Activated T-cell treated with anti-CD3 and anti-CD28 coated beads, Interleukin-2, amount 50 U/mL, for 4 hours (primary cell): ENCODE data around the gene KCNG2. TPM values are rescaled to one million over a fixed set of nuclear protein-coding genes. Genes with fewer than 3 reads are reported as not detected.
"Not testable (repeated sequence)": the region's sequence is repeated elsewhere in the genome, so short reads cannot be mapped to it uniquely, and the experiment has no call there.

Source experiments
- ATAC-seq, 2 donors: fragments of 200-7000 bp; cut with Tn5 transposase; one replicate each; pipeline ENCODE4 v1.10.0; 2021
- DNase-seq: peaks from one replicate; pipeline ENCODE4 v3.0.0-alpha.2; 2020
- H3K27me3 Mint-ChIP-seq: one replicate; pipeline ENCODE4 v1.8.0; 2021; ENCODE audit warnings: low read depth, mixed read lengths
- H3K36me3 Mint-ChIP-seq: one replicate; pipeline ENCODE4 v1.8.0; 2022; ENCODE audit warnings: mixed read lengths; ENCODE audit not compliant: insufficient read depth
- H3K4me1 Mint-ChIP-seq: one replicate; pipeline ENCODE4 v1.8.0; 2021; ENCODE audit warnings: low read depth, mixed read lengths
- H3K4me3 Mint-ChIP-seq: one replicate; pipeline ENCODE4 v1.8.0; 2021; ENCODE audit warnings: mild to moderate bottlenecking, moderate library complexity, mixed read lengths
- H3K9me3 Mint-ChIP-seq: one replicate; pipeline ENCODE4 v1.8.0; 2021; ENCODE audit warnings: mixed read lengths
- total RNA-seq, 3 donors: library from RNA; stranded (reverse); gene quantifications; one replicate each; pipeline ENCODE4 v1.2.1, GENCODE V29; 2021

The KCNG2 gene, protein sequence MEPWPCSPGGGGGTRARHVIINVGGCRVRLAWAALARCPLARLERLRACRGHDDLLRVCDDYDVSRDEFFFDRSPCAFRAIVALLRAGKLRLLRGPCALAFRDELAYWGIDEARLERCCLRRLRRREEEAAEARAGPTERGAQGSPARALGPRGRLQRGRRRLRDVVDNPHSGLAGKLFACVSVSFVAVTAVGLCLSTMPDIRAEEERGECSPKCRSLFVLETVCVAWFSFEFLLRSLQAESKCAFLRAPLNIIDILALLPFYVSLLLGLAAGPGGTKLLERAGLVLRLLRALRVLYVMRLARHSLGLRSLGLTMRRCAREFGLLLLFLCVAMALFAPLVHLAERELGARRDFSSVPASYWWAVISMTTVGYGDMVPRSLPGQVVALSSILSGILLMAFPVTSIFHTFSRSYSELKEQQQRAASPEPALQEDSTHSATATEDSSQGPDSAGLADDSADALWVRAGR
- not detected for total RNA-seq

DNA sequence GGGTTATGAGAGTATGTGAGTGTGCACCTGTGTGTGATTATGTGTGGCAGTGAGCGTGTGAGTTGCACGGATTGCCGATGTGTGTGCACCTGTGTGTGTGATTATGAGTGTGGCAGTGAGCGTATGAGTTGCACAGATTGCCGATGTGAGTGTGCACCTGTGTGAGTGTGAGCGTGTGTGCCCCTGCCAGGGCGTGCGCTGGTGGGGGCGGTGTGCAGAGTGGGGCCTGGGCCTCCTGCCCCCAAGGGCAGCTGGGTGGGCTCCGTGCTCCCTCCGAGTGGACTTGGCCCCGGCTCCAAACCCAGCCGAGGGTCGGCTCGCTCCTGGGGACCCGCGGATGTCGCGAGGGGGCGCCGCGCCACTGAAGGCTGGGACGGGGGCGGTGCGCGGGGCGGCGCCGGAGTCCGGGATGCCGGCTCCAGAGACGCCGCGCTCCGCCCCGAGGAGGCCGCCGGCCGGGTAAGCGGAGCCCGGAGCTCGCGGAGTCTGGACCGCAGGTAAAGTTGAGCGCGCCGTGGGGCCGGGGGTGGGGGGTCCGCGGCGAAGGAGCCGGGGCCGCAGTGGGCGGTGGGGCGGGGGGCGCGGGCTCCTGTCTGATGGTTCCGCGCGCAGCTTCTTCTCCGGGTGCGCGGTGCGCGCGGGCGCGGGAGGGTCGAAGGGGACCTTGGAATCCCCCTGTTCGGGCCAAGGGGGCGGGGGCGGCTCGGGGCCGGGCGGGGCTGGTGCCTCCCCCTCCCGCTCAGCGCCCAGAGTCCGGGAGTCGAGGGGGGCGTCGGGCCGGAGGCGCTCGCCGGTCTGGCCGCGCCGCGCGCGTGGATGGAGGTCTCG, at the start of gene KCNG2:
Gene KCNG2 (plus strand): TSS at position 421 of the 828 bp plus-strand sequence. CDS start 65,730 bp downstream, outside the sequence.
- H3K4me3 Mint-ChIP-seq = peak within 1 kb of the TSS; percentile 65
- peaks cover 51% of the 10 kb centered on the region for H3K27me3 Mint-ChIP-seq
- no peaks in the 10 kb centered on the region for H3K9me3 Mint-ChIP-seq
- H3K36me3 Mint-ChIP-seq = peaks cover 3% of the 10 kb centered on the region
- ATAC-seq (peak; percentile 44 to 57), DNase-seq (no peak)
- peaks cover 13% of the 10 kb centered on the region for H3K4me1 Mint-ChIP-seq

DNA sequence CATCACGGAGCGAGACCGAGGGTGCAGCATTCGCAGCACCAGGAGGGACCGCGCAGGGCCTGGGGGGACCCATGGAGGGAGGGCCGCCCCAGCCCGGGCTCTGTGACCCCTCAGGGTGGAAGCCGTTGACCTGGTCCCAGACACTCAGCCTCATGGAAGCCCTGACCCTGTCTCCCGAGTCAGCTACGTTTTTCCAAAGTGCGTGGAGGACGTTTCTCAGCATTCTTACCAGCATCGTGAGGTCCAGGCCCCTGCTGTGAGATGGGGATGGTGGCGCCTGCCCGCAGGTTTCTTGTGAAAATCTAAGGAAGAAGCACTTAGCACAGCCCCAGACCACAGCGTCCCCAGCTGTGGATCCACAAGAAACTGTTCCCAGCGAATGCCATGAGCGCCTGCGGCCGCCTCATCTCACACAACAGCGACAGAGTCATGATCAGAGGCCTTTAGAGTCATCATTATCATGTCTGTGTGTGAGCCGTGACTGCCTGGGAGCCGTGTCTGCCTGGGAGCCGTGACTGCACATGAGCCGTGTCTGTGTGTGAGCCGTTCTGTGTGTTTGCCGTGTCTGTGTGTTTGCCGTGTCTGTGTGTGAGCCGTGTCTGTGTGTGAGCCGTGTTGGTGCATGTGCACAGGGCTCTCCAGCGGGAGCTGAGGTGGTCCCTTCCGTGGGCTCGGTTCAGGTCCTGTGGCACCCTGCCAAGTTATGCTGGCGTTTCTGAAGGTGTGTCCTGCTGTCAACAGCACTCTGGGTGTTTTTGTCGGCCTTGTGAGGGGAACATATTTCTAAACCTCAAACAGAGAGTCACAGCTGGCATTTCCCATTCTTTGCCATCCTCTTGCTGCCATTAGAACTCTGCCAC, 49.2 kb upstream of the KCNG2 start:
- Mint-ChIP-seq H3K27me3 (no peaks in the 10 kb centered on the region), H3K36me3 (peaks cover 28% of the 10 kb centered on the region), H3K4me3 (no peak overlapping the region), H3K4me1 (no peaks in the 10 kb centered on the region), H3K9me3 (peaks cover 6% of the 10 kb centered on the region)
- ATAC-seq (no peak), DNase-seq (no peak)

DNA sequence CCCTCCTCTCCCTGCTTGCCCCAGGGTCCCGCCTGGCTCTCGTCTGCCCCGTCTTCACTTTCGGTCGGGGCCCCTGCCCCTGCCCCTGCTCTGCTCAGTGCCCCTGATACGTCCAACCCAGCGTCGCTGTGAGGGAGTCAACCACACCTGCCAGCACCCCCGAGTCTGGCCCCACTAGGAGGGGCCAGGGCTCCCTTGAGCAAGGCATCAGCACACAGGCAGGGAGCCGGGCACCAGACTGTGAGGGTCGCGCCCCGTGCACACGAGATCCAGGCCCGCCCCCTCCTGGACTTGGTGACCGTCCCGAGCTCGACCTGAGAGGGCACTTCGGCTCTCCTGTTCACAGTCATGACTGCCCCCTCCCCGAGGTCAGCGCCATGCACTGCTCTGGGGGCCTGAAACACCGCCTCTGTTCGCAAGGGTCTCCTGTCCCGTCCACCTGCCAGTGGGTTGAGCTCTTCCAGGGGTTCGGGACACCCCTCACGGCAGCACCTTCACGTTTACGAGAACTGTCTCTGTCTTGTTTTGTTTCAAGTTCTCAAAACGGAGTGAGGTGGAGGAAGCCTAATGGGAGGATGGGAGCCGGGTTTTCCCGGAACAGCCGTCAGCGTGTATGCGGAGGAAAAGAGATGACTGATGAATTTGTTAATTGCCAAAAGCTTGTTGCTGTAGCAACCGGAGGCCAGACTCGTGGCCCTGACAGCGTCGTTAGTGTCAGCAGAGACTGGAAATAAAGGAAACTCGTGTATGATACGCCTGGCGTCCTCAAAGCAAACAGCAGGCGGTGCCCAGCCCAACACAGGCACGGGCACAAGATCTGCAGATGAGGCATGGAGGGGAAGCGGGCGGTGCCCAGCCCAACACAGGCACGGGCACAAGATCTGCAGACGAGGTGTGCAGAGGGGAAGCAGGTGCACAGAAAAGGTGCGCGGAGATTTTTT, 48.2 kb upstream of the KCNG2 start:
- H3K4me3 Mint-ChIP-seq = no peak overlapping the region
- peaks cover 25% of the 10 kb centered on the region for H3K36me3 Mint-ChIP-seq
- ATAC-seq = no peak
- DNase-seq = no peak
- H3K9me3 Mint-ChIP-seq = peaks cover 1% of the 10 kb centered on the region
- no peaks in the 10 kb centered on the region for H3K4me1 Mint-ChIP-seq
- H3K27me3 Mint-ChIP-seq = no peaks in the 10 kb centered on the region

DNA sequence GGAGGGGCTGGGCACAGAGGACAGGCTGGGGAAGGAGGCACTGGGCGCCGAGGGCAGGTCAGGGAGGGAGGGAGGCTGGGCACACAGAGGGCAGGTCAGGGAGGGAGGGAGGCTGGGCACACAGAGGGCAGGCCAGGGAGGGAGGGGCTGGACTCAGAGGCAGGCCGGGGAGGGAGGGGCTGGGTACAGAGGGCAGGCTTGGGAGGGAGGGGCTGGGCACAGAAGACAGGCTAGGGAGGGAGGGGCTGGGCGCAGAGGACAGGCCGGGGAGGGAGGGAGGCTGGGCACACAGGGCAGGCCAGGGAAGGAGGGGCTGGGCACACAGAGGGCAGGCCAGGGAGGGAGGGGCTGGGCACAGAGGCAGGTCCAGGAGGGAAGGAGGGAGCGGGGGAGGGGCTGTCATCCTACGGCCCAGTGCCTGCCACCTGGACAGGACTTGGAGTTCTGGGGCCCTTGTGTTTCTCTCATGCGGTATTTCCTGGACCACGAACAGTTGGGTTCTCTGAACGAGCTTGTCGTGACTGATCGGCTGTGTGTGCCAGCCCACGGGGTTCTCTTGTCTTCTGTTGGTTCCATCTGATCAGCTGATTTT, 46.7 kb upstream of the KCNG2 start:
- Mint-ChIP-seq H3K9me3 (no peaks in the 10 kb centered on the region), H3K27me3 (no peaks in the 10 kb centered on the region), H3K4me1 (no peaks in the 10 kb centered on the region), H3K4me3 (no peak overlapping the region), H3K36me3 (peaks cover 38% of the 10 kb centered on the region)
- DNase-seq (no peak), ATAC-seq (no peak)

DNA sequence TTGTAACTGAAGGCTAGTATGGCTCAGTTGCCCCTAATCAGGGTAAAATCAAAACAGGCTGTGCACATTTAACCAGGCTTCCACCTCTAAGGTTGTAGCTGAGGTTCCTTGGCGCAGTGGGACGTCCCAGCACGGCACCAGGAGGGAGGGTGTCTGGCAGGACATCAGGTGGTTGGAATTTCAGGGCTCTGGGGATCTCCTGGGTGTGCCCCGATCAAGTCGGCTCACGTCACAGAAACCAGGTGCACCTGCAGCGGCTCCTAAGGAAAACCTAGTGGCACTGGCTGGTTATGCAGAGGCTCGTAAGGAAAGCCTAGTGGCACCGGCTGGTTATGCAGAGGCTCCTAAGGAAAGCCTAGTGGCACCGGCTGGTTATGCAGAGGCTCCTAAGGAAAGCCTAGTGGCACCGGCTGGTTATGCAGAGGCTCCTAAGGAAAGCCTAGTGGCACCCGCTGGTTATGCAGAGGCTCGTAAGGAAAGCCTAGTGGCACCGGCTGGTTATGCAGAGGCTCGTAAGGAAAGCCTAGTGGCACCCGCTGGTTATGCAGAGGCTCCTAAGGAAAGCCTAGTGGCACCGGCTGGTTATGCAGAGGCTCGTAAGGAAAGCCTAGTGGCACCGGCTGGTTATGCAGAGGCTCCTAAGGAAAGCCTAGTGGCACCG, 45.7 kb upstream of the KCNG2 start:
- not testable (repeated sequence) for H3K4me3 Mint-ChIP-seq, DNase-seq, H3K27me3 Mint-ChIP-seq, ATAC-seq, H3K9me3 Mint-ChIP-seq, H3K4me1 Mint-ChIP-seq
- peaks cover 41% of the 10 kb centered on the region for H3K36me3 Mint-ChIP-seq

DNA sequence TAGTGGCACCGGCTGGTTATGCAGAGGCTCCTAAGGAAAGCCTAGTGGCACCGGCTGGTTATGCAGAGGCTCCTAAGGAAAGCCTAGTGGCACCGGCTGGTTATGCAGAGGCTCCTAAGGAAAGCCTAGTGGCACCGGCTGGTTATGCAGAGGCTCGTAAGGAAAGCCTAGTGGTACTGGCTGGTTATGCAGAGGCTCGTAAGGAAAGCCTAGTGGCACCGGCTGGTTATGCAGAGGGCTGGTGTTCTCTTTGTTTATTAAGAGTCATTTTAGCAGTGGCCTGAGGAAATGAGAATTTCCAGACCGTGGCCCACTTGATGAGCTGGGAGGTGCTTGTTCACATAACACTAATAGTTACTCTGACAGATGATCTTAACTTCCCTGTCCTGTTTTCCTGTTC, 44.8 kb upstream of the KCNG2 start:
- H3K36me3 Mint-ChIP-seq = peaks cover 49% of the 10 kb centered on the region
- not testable (repeated sequence) for H3K9me3 Mint-ChIP-seq, H3K4me1 Mint-ChIP-seq, DNase-seq, H3K4me3 Mint-ChIP-seq, ATAC-seq, H3K27me3 Mint-ChIP-seq

DNA sequence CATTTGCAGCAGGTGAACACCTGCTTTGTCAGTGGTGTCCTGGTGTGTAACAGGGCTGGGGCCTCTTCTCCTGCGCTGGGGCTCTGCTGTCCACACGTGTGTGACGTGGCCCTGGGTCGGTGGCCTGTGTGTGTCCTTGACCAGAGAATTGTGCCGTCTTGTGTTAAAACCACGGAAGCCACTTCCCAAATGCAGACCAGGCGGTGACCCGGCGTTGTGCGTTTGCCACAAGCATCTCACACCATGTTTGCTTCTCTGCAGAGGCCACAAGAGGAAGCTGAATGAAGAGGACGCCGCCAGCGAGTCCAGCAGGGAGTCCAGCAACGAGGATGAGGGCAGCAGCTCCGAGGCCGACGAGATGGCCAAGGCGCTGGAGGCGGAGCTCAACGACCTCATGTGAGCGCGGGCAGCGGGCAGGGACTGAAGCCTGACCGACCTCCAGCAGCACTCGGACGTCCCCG, 44.3 kb upstream of the KCNG2 start:
- Mint-ChIP-seq H3K4me1 (no peaks in the 10 kb centered on the region), H3K36me3 (peaks cover 51% of the 10 kb centered on the region), H3K4me3 (no peak overlapping the region), H3K9me3 (peaks cover 7% of the 10 kb centered on the region), H3K27me3 (no peaks in the 10 kb centered on the region)
- ATAC-seq (no peak), DNase-seq (no peak)

DNA sequence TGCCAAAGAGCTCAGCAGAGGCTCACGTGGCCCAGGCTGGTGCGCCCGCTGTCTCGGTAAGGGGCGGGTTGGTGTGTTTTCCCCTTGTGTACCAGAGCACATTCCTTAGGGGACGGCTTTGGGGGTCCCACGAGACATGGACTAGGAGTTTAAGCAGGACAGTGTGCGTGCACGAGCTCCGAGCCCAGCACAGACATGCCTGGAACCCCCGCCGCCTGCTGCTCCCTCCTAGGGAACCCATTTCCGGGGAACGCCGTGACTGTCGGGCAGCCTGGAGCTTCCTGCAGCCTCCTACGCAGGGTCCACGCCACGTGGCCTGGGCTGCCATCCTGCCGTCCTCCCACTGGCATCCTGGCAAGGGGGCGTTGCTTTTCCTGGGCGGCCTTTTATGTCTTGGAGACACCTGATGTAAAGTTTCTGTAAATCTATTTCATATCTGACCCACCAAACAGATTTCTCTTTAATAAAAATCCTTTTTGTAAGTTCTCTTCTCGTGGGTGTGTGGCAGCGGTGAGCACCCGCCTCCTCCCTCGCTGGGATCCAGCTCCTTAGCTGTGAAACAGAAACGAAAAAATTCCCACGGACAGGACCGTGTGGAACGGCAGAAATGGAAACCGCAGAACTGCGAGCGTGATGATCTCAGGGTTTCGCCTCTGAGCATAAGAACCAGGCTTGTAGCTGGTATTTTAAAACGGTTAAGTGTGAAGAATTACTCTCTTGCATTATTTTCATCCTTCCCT, 43.5 kb upstream of the KCNG2 start:
- H3K4me3 Mint-ChIP-seq = no peak overlapping the region
- DNase-seq = no peak
- H3K27me3 Mint-ChIP-seq = no peaks in the 10 kb centered on the region

DNA sequence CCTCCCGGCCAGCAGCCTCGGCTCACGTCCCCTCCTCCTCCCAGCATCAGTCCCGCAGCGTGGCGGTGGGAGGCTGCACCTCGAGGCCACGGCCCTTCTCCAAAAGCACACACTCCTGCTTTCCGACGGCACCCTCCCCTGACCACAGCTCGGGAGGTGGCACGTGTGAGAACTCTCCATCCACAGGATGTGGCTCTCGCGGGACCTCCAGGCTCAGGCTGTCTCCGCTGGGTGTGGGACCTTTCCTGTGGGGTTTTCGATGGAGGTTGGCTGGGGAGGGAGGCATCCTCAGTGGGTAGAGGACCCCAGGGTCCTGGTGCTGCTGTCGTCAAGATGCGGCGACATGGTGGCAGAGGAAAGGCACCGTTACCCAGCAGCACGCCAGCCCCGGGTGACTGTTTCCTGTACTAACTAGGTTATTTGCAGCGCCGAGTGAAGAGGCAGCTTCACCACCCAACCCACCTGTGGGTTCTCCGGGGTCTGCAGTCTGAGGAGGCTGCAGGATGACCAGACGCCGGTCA, 42.8 kb upstream of the KCNG2 start:
- ATAC-seq = no peak
- no peaks in the 10 kb centered on the region for H3K27me3 Mint-ChIP-seq
- no peak for DNase-seq
- no peaks in the 10 kb centered on the region for H3K4me1 Mint-ChIP-seq
- peaks cover 50% of the 10 kb centered on the region for H3K36me3 Mint-ChIP-seq
- peaks cover 19% of the 10 kb centered on the region for H3K9me3 Mint-ChIP-seq
- H3K4me3 Mint-ChIP-seq = no peak overlapping the region

More for the DNA sequence above, 43.5 kb upstream of the KCNG2 start:
- no peaks in the 10 kb centered on the region for H3K4me1 Mint-ChIP-seq
- no peak for ATAC-seq
- H3K9me3 Mint-ChIP-seq = peaks cover 13% of the 10 kb centered on the region
- H3K36me3 Mint-ChIP-seq = peaks cover 50% of the 10 kb centered on the region

DNA sequence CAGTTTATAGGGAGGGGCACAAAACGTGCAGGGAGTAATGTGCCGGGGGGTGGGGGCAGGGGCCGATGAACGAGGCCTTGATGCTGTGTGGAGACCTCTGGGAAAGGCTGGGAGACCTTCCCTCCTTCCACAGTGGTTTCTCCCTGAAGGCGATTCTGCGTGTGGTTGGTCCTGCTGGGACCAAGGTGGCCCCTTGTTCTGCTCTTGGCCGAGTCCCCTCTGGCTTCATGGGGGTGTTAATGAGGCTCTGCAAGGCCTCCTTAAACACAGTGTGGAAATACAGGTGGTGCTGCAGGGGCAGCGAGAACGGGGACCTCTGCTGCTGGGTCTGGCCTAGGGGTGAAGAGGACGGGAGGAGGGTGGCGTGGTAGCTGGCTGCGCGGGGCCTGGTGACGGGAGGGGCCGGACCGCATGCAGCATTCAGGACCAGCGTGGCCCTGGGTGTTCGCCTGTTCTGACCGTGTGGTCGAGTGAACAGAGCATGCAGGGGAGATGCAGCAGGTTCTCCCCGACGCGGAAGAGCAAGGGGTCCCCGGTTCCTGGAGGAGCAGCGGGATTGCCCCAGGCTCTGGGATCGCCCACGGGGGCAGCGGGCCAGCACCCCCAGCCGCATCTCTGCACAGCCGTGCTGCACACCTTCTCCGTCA, 42.1 kb upstream of the KCNG2 start:
- Mint-ChIP-seq H3K27me3 (no peaks in the 10 kb centered on the region), H3K36me3 (peaks cover 53% of the 10 kb centered on the region), H3K9me3 (peaks cover 23% of the 10 kb centered on the region), H3K4me3 (no peak overlapping the region), H3K4me1 (no peaks in the 10 kb centered on the region)
- DNase-seq = no peak
- ATAC-seq = no peak

DNA sequence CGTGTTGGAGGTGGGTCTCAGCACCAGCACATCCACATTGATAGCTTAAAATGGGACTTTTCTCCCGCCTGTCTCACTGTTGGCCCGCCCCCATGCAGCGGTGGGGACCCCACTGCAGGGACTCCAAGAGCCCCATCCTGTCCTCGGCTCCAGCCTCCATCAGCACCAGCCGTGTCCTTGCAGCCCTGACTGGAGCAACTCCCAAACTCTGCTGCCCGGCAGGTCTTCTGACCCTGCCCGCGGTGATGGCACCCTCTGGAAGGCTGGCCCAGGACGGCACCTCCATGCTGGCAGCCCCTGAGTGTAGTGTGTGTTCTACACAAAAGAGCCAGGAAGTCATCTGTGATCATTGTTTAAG, 41.6 kb upstream of the KCNG2 start:
- Mint-ChIP-seq H3K4me3 (no peak overlapping the region), H3K36me3 (peaks cover 53% of the 10 kb centered on the region), H3K4me1 (no peaks in the 10 kb centered on the region), H3K27me3 (no peaks in the 10 kb centered on the region), H3K9me3 (peaks cover 27% of the 10 kb centered on the region)
- no peak for ATAC-seq
- no peak for DNase-seq
